LNCaP clone FGC (cell line): ENCODE results near the gene CPSF4.
A peak's percentile ranks its signal among the peaks of the same experiment; 100 is the strongest.
"Not testable (repeated sequence)": the region's sequence is repeated elsewhere in the genome, so short reads cannot be mapped to it uniquely, and the experiment has no call there.

Experiments used
- DNase-seq: peaks from one replicate; pipeline ENCODE4 v3.0.0-alpha.2; 2011; ENCODE audit warnings: low read depth
- H3K4me3 ChIP-seq: 2 replicates; pipeline ENCODE4 v1.5.1; 2011; ENCODE audit warnings: mild to moderate bottlenecking, low read depth, low read length, control low read depth
- CTCF ChIP-seq: IDR thresholded peaks from 2 replicates; pipeline ENCODE4 v1.5.1; 2012; ENCODE audit warnings: mild to moderate bottlenecking; ENCODE audit not compliant: control insufficient read depth, insufficient read depth; ENCODE audit errors: extremely low read depth

Gene CPSF4

GRCh38 chr7:99499721-99500636, 61.2 kb downstream of the CPSF4 start, which contains the start of gene ZNF394:
ZNF394 (minus strand) TSS chr7:99500281; CDS start chr7:99500093, 188 bp downstream.
- peak within 1 kb of the TSS; percentile 94 for H3K4me3 ChIP-seq
- TF ChIP-seq CTCF: no peak
- DNase-seq: peak; percentile 66

- no peak for TF ChIP-seq CTCF
- no peak for DNase-seq
- peak overlapping the region; percentile 94 for H3K4me3 ChIP-seq
These were observed 61.9 kb downstream of the CPSF4 start for GRCh38 chr7:99500637-99501009.

GRCh38 chr7:99501236-99501635, 62.5 kb downstream of the CPSF4 start:
- DNase-seq, H3K4me3 ChIP-seq: not testable (repeated sequence)

GRCh38 chr7:99504281-99504602, 65.5 kb downstream of the CPSF4 start:
- peak overlapping the region; percentile 70 for H3K4me3 ChIP-seq
- no peak for TF ChIP-seq CTCF
- no peak for DNase-seq

- DNase-seq: peak; percentile 89
- peak within 1 kb of the TSS; percentile 70 for H3K4me3 ChIP-seq
- 0 out of 2 replicates have a peak, but pooled peaks have one; percentile 0 for TF ChIP-seq CTCF
These were observed 66.0 kb downstream of the CPSF4 start, which contains the start of gene ZKSCAN5 for GRCh38 chr7:99504603-99505323. ZKSCAN5 (plus strand) TSS chr7:99504662; CDS start chr7:99506045, 1,383 bp downstream.

GRCh38 chr7:99505324-99505662, 66.5 kb downstream of the CPSF4 start:
- no peak for TF ChIP-seq CTCF
- H3K4me3 ChIP-seq: peak overlapping the region; percentile 70
- no peak for DNase-seq
